HG02884 (cell line): ENCODE data around the gene EXOSC7.
"Not testable (repeated sequence)": the region's sequence is repeated elsewhere in the genome, so short reads cannot be mapped to it uniquely, and the experiment has no call there.

ENCODE experiments used
- ATAC-seq: cut with Tn5 transposase; IDR thresholded peaks from one replicate; pipeline ENCODE4 v1.9.1; 2021; ENCODE audit warnings: mild to moderate bottlenecking, moderate library complexity; ENCODE audit not compliant: unreplicated experiment

Gene EXOSC7

DNA sequence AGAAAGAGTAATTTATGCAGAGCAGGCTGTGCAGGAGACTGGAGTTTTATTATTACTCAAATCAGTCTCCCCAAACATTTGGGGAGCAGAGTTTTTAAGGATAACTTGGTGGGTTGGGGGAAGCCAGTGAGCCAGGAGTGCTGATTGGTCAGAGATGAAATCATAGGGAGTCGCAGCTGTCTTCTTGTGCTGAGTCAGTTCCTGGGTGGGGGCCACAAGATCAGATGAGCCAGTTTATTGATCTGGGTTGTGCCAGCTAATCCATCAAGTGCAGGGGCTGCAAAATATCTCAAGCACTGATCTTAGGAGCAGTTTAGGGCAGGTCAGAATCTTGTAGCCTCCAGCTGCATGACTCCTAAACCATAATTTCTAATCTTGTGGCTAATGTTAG lies 77.8 kb downstream of the EXOSC7 start:
- not testable (repeated sequence) for ATAC-seq

DNA sequence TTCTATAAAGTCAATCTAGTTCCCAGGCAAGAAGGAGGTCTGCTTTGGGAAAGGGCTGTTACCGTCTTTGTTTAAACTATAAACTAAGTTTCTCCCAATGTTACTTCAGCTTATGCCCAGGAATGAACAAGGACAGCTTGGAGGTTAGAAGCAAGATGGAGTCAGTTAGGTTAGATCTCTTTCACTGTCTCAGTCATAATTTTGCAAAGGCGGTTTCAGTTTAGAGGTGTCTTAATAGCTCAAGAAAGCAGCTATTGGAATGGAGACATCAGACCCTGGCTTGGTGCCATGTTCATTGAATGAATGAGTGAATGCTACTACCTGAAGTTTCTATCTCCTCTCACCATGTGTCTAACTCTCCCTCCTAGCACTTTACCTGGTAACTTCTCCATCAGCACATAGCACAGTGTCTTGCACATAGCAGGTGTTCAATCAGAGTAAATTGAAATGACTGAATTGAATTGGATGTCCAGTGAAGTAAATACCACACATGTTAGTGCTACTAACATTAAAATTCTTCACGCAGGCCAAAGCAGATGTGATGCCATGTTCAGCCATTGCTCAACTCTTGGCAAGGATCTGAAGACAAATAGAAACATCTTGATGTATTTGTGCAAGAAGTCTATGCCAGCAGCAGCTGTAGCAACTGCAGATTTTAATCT lies 78.3 kb downstream of the EXOSC7 start:
- ATAC-seq, result no peak

DNA sequence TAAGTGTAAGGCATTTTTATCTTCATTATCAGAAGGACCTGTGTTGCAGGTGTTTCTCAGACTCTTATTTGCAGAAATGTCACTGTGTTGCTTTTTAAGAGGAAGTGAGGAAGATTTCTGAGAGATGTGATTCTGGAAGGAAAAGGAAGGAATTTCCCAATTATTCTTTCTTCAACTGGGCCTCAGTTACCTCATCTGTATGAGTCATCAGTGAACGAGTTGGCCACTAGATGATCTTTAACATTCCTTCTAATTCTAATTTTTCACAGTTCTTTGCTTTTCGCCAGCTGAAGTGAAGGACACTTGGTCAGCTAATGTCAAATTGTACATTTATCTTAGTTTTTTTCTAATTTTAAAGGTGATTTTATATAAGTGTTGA lies 79.0 kb downstream of the EXOSC7 start:
- ATAC-seq, result no peak

DNA sequence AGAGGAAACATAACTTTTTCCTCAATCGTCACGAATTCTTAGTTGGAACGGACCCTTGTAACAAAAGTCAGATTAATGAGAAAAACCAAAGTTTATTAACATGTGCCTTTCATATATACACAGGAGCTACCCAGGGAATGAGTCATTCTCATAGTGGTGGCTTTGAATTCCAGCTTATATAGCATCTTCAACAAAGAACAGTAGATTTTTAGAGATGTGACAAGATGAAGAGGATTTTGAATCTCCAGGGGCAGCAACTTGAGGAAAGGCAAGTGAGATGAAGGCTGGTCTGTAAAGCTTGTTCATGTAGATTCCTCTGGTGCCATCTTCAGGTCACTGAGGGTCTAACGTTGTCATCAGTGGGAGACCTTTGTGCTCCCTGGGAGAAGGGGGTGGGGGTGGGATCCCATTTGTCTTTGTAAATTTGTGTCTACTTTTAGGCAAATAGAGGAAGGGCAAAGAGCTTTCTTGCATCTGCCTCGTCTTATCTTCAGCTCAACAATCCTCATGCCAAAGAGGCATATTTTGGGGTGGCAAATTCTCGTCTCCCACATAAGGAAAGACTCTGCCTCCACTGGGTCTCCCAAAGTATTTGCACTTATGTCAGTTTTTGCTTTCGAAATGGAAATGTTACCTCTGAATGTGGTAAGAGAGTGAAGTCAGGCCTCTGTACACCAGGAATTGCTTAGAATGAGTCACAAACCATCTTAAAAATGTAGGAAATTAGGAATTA lies 79.5 kb downstream of the EXOSC7 start:
- ATAC-seq, result no peak

DNA sequence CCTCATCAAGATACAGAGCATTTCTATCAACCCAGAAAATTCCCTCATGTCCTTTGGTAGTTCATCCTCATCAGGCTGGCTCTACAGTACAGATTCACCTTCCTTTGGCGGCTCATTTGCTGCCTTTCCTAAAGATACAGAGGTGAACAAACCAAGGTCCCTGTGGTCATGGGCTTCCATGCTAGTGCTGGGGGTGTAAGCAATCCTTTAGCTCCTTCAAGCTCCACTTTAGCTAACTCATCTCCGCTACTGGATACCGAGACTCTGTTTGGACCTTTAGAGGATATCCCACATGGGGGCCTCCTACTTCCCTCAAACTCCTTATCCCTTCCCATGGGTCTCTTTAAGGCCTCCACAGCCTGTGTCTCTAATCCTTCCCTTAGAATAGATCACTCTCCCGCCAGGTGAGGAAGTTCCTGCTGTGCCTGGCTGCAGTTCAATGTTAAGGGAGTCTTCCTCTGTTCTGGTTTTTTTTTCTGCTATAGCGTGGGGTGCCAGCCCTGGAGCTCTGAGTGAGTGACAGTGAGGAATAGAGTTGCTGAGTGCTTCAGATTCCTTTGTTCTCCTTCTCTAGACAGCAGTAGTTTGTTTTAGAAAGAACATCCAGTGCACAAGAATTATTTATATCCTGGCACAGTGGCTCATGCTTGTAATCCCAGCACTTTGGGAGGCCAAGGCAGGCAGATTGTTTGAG lies 80.7 kb downstream of the EXOSC7 start:
- no peak for ATAC-seq

DNA sequence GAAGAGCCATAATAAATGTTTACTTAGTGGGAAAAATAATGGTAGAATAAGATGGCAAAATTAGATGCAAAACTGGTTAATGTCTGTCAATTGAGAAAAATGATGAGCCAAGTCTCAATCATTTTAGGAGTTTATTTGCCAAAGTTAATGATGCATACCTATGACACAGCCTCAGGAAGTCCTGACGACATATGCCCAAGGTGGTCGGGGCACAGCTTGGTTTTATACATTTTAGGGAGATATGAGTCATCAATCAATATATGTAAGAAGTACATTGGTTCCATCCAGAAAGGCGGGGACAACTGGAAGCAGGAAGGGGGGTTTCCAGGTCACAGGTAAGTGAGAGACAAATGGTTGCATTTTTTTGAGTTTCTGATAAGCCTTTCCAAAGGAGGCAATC lies 81.5 kb downstream of the EXOSC7 start:
- no peak for ATAC-seq

GRCh38 chr3:45059132-45059531 lies 83.1 kb downstream of the EXOSC7 start:
- no peak for ATAC-seq

- ATAC-seq, result no peak
Measured at GRCh38 chr3:45060165-45060892, 84.3 kb downstream of the EXOSC7 start.
